SJCRH30 (cell line): ENCODE data around the gene TMEM80. TPM values are rescaled to one million over a fixed set of nuclear protein-coding genes. Genes with fewer than 3 reads are reported as not detected.

Source experiments
- DNase-seq, 2 experiments: peaks; one replicate each; pipeline ENCODE4 v3.0.0-alpha.2; 2015 to 2020
- H3K27ac ChIP-seq: fragments of 250-450 bp; sonication (Bioruptor Pico); 2 replicates; pipeline ENCODE4 v1.5.1; 2020; ENCODE audit warnings: mild to moderate bottlenecking, moderate library complexity
- H3K27me3 ChIP-seq: fragments of 250-450 bp; sonication (Bioruptor Pico); 2 replicates; pipeline ENCODE4 v1.5.1; 2020; ENCODE audit warnings: mild to moderate bottlenecking, moderate library complexity
- H3K36me3 ChIP-seq: fragments of 250-450 bp; sonication (Bioruptor Pico); 2 replicates; pipeline ENCODE4 v1.5.1; 2020; ENCODE audit warnings: mild to moderate bottlenecking, moderate library complexity
- H3K4me1 ChIP-seq: fragments of 250-450 bp; sonication (Bioruptor Pico); 2 replicates; pipeline ENCODE4 v1.5.1; 2020; ENCODE audit warnings: mild to moderate bottlenecking, moderate library complexity
- H3K4me3 ChIP-seq: fragments of 250-450 bp; sonication (Bioruptor Pico); 2 replicates; pipeline ENCODE4 v1.5.1; 2020; ENCODE audit warnings: mild to moderate bottlenecking, moderate library complexity
- H3K9me3 ChIP-seq: fragments of 250-450 bp; sonication (Bioruptor Pico); replicated peaks from 2 replicates; pipeline ENCODE4 v1.5.1; 2020; ENCODE audit warnings: mild to moderate bottlenecking, moderate library complexity
- total RNA-seq: library from RNA; depleted of rRNA; stranded (reverse); fragments of >200 nt; shearing (Covaris generic); gene quantifications from 2 replicates; pipeline ENCODE4 v1.2.3, GENCODE V29; 2014

TMEM80 gene
- total RNA-seq, 1 experiment from 2014 or later: 17.7 TPM

DNA sequence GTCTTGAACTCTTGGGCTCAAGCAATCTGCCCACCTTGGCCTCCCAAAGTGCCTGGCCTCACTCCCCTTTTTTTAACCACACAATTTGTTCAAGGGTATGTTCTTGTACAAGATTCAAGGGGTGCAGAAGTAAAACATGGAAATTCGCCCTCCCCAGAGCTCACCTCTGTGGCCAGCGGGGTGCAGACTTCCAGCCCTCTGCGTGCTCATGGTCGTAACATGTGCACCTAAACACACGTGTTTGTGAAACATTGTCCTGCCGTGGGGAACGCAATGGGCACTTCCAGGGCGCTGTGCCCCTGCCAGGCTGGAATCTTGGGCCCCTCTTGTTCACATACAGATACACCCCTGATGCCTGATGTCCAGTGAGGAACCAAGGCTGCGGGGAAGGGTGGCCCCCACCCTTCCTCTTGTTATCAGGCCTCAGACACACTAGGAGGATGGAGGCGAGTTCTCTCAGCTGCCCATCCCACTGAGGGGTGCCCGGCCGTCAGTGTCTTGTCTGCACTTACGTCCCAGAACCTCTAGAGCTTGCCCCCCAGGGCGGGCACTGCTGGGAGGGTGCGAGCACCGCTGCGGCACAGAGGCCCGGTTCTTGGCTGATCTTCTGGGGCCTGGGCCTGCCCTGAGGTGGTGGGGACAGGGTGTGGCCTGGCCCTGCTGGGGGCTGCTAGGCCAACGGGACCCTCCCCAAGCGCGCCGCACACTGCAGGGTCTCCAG, 6.3 kb downstream of the TMEM80 start:
- Histone ChIP-seq H3K36me3 (no peaks in the 10 kb centered on the region), H3K27ac (no peak overlapping the region), H3K9me3 (no peaks in the 10 kb centered on the region), H3K4me1 (peaks cover 31% of the 10 kb centered on the region), H3K4me3 (no peak overlapping the region), H3K27me3 (no peaks in the 10 kb centered on the region)
- DNase-seq: no peak

DNA sequence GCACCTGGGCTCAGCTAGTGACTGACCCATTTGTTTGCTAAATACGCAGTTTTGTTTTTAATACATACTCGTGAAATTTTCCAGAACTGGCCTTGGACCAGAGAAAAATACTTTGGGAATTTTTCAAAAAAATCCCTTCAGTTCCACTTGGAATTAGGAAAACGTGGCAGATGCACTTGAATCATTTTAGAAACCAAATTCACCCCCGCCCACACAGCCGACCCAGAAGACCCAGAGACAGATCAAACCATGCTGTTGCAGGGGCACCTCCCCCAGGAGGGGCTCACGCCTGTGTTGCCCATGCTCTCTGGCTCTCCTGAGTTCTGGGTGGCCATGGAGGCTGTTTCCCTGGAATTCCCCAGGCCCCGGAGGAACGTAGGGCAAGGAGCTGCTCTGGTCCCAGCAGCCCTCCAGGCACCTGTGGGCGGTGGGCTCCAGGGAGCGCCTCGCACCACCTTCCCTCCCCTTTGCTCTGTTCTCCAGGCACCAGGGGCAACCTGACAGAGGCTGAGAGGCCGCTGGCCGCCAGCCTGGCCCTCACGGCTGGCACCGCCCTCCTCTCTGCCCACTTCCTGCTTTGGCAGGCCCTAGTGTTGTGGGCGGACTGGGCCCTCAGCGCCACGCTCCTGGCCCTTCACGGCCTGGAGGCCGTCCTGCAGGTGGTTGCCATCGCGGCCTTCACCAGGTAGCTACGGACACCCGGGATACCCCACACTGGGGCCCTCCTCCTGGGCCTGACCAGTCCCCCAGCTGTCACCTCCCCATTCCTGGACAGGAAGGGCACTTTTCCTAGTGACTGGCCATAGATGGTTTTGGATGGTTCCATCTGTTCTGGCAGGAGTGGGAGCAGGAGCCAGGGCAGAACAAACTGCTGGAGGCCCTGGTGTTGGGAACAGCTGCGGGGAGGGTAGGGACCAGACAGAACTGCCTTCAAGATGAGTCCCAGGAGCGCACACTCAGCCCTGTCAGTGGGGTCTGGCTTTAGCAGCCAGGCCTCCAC, 7.1 kb downstream of the TMEM80 start:
- no peaks in the 10 kb centered on the region for H3K36me3 ChIP-seq
- H3K4me3 ChIP-seq: no peak overlapping the region
- no peak overlapping the region for H3K27ac ChIP-seq
- peaks cover 33% of the 10 kb centered on the region for H3K4me1 ChIP-seq
- no peaks in the 10 kb centered on the region for H3K27me3 ChIP-seq
- no peaks in the 10 kb centered on the region for H3K9me3 ChIP-seq
- peak in 1 of 2 experiments; percentile 49 for DNase-seq

GRCh38 chr11:703506-703905, 7.9 kb downstream of the TMEM80 start:
- H3K4me1 ChIP-seq: peaks cover 33% of the 10 kb centered on the region
- H3K9me3 ChIP-seq: no peaks in the 10 kb centered on the region
- no peaks in the 10 kb centered on the region for H3K27me3 ChIP-seq
- DNase-seq: no peak
- H3K27ac ChIP-seq: no peak overlapping the region
- no peaks in the 10 kb centered on the region for H3K36me3 ChIP-seq
- H3K4me3 ChIP-seq: no peak overlapping the region

- Histone ChIP-seq H3K4me3 (no peak overlapping the region), H3K27ac (no peak overlapping the region), H3K27me3 (no peaks in the 10 kb centered on the region), H3K4me1 (peaks cover 30% of the 10 kb centered on the region), H3K36me3 (no peaks in the 10 kb centered on the region), H3K9me3 (no peaks in the 10 kb centered on the region)
- no peak for DNase-seq
Observed at GRCh38 chr11:704228-704674, 8.6 kb downstream of the TMEM80 start.

DNA sequence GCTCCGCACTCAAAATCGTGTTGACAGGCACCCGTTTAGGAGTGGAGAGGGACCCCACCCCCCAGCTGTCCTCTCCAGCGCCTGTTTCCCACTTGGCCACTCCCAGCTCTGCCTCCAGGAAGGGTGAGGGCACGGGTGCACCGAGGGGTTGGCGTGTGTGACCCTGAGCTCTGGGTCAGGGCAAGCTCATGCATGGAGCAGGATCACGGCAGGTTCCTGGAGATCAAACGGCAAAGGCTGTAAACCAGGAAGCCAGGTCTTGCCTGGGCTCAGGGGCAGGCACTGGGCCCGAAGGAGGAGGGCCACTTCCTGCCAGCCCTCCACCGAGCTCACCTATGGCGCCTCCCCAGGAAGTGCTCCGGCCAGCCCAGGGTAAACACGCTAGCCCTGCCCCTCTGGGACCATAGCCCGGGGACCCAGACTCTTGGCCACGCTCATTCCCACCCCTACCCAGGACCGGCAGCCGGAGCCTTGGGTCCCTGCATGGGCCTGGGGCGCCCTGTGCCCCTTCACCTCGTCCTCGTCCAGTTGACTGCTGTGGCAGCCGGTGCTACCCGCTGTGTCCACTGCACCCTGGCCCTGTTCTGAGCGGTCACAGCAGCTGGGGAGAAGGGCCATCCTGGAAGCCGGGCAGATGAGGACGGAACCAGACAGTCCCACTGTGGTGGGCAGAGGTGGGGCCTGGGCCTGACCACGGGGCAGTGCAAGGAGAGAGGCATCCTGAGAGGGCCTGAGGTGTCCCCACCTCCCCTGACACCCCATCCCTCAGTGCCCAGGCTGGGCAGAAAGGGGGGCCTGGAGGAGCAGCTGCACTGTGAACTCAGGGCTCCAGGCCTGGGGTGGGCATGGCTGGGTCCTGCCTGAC, 9.4 kb downstream of the TMEM80 start:
- Histone ChIP-seq H3K27ac (no peak overlapping the region), H3K4me3 (no peak overlapping the region), H3K36me3 (no peaks in the 10 kb centered on the region), H3K4me1 (peaks cover 30% of the 10 kb centered on the region), H3K9me3 (no peaks in the 10 kb centered on the region), H3K27me3 (no peaks in the 10 kb centered on the region)
- no peak for DNase-seq

GRCh38 chr11:705646-706438, 10.2 kb downstream of the TMEM80 start, which contains the start of gene EPS8L2:
Gene EPS8L2, plus strand, starts transcription at chr11:706231. Its CDS starts 3,177 bp downstream, at chr11:709408.
- H3K4me3 ChIP-seq: no peak within 1 kb of the TSS
- peaks cover 34% of the 10 kb centered on the region for H3K4me1 ChIP-seq
- no peak for DNase-seq
- peak within 1 kb of the TSS; percentile 60; the same call in 1 of the 2 replicates for H3K27ac ChIP-seq
- H3K27me3 ChIP-seq: no peaks in the 10 kb centered on the region
- H3K9me3 ChIP-seq: no peaks in the 10 kb centered on the region
- H3K36me3 ChIP-seq: no peaks in the 10 kb centered on the region

DNA sequence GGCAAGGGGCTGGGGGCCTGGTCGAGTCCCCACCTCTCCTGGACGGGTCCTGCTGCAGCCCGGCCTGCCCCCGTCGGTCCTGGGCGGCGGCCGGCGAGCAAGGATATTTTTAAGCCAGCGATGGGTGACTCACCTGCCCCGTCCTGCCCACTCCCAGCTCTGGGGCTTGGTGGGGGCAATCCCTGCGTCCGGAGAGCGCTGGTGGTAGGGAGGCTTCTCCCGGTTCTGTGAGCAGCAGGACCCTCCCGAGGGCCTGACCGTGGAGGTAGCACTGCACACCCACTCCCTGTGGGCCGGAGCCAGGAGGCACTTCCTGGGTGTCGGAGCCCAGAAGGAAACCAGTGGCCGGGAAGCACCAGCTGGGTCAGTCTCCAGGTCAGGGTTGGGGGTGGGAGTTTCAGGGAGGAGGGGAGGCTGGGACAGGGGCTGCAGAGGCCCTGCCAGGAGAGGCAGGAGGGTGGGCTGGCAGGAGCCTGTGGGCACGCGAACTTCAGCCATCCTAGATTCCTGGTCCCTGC, 10.9 kb downstream of the TMEM80 start:
- Histone ChIP-seq H3K9me3 (no peaks in the 10 kb centered on the region), H3K4me3 (no peak overlapping the region), H3K27ac (no peak overlapping the region; the same call in 1 of the 2 replicates), H3K36me3 (no peaks in the 10 kb centered on the region), H3K27me3 (no peaks in the 10 kb centered on the region), H3K4me1 (peaks cover 34% of the 10 kb centered on the region)
- no peak for DNase-seq

GRCh38 chr11:706957-707816, 11.6 kb downstream of the TMEM80 start:
- Histone ChIP-seq H3K27me3 (no peaks in the 10 kb centered on the region), H3K27ac (peak overlapping the region; percentile 60)
- no peak for DNase-seq

DNA sequence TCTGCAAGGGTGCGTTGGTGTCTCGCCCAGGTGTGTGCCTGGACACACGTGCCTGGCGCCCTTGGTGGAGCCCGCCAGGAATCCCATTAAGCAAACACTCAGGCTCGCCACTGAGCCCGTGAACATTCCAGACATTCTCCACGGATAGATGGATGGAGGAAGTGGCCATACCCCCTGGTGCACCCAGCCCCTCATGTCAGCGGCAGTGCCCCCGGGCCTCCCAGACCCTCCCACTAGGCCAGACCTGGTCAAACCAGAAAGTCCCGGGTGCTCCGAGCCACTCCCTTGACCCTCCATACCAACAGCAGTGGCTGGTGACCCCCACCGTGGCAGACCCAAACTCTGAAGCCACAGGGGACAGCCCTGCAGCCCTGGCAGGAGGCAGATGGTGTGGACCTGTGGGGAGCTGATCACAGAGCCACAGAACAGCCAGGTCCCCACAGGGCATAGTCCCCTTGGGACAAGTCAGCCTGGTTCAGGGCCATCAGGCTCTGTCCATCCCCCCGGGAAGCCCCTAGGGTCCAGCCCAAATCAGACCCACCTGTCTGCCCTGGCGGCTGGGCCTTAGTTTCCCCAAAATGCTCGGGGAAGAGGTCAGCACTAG, 12.3 kb downstream of the TMEM80 start:
- Histone ChIP-seq H3K4me1 (peaks cover 33% of the 10 kb centered on the region), H3K9me3 (no peaks in the 10 kb centered on the region), H3K27me3 (no peaks in the 10 kb centered on the region), H3K27ac (peak overlapping the region; percentile 60), H3K4me3 (no peak overlapping the region), H3K36me3 (no peaks in the 10 kb centered on the region)
- peak in 1 of 2 experiments; percentile 51 for DNase-seq

More at GRCh38 chr11:706957-707816, 11.6 kb downstream of the TMEM80 start:
- Histone ChIP-seq H3K4me3 (no peak overlapping the region), H3K36me3 (no peaks in the 10 kb centered on the region), H3K4me1 (peaks cover 34% of the 10 kb centered on the region), H3K9me3 (no peaks in the 10 kb centered on the region)

DNA sequence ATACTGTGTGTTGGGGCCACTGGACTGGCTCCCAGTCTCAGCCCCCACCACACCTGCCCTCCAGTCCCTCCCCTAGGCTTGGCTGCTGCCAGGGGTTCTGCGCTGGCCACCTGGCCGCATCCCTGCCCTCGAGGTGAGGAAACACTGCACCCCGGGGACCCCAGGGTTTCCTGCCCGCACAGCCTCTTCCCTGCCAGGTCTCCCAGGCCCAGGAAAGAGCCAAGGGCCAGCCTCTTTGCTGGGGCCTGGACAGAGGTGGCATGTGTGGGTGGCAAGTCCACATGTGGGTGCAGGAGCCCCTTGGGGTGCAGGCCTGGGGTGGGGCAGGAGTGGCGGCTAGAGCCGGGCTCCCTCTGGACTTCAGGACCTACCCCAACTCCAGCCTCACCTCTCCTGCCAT, 12.9 kb downstream of the TMEM80 start:
- DNase-seq: no peak
- Histone ChIP-seq H3K4me1 (peaks cover 30% of the 10 kb centered on the region), H3K27me3 (no peaks in the 10 kb centered on the region), H3K4me3 (no peak overlapping the region), H3K9me3 (no peaks in the 10 kb centered on the region), H3K36me3 (no peaks in the 10 kb centered on the region), H3K27ac (no peak overlapping the region; the same call in 1 of the 2 replicates)

DNA sequence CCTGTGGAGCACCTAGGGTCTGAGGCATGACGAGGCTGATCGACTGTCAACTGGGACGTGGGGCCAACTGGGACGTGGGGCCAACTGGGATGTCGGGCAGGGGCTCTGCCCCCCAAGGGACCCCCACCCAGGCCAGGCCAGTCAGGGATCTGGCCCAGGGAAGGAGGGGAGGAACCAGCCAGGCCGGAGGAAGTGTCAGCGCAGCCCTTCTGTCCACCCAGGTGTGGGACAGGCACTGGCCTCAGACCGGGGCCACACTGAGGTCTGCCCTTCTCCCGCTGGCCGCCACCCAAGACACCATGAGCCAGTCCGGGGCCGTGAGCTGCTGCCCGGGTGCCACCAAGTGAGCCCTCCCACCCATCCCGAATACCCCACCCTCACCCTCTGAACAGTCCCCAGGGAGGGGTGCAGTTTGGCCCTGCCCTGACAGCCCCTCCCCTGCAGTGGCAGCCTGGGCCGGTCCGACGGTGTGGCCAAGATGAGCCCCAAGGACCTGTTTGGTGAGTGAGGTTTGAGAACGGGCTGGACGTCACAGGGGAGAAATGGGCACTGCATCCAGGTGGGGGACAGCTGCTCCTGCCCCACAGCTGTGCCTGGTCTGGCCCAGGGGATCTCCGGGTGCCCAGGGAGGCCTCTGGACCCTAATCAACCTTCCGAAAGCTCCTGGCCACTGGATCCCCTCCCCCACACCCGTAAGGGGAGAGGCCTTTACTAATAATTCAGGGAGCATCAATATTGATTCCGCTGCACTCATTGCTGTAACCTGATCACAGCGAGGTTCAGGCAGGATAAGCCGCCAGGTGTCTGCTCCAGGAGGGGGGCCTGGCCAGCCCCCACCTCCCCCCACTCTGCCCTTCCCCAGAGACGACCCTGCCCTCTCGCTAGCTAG, 13.7 kb downstream of the TMEM80 start:
- no peak for DNase-seq
- Histone ChIP-seq H3K4me1 (peaks cover 27% of the 10 kb centered on the region), H3K9me3 (no peaks in the 10 kb centered on the region), H3K4me3 (no peak overlapping the region), H3K27ac (no peak overlapping the region), H3K27me3 (no peaks in the 10 kb centered on the region), H3K36me3 (no peaks in the 10 kb centered on the region)

- Histone ChIP-seq H3K36me3 (no peaks in the 10 kb centered on the region), H3K4me1 (peaks cover 12% of the 10 kb centered on the region; the same call in 1 of the 2 replicates), H3K27ac (no peak overlapping the region), H3K4me3 (no peak overlapping the region), H3K9me3 (no peaks in the 10 kb centered on the region), H3K27me3 (no peaks in the 10 kb centered on the region)
- no peak for DNase-seq
Observed at GRCh38 chr11:714436-714835, 18.8 kb downstream of the TMEM80 start.
